HG03196 (cell line): Measurements from ENCODE around the gene PPIL6.
A peak's percentile ranks its signal among the peaks of the same experiment; 100 is the strongest.

ENCODE experiments used
- ATAC-seq: cut with Tn5 transposase; IDR thresholded peaks from one replicate; pipeline ENCODE4 v1.9.1; 2021; ENCODE audit not compliant: unreplicated experiment

PPIL6 gene

GRCh38 chr6:109449795-109450673 is 9.6 kb upstream of the PPIL6 start:
- no peak for ATAC-seq

GRCh38 chr6:109449064-109449794 is 8.8 kb upstream of the PPIL6 start:
- ATAC-seq, result no peak

- ATAC-seq, result no peak
Observed at GRCh38 chr6:109448615-109449014, 8.2 kb upstream of the PPIL6 start.

- ATAC-seq, result no peak
Observed at GRCh38 chr6:109447878-109448555, 7.6 kb upstream of the PPIL6 start.

GRCh38 chr6:109447087-109447486 is 6.7 kb upstream of the PPIL6 start:
- no peak for ATAC-seq

GRCh38 chr6:109446541-109446940 is 6.1 kb upstream of the PPIL6 start:
- no peak for ATAC-seq

- no peak for ATAC-seq
Observed at GRCh38 chr6:109446072-109446471, 5.6 kb upstream of the PPIL6 start.

- no peak for ATAC-seq
Observed at GRCh38 chr6:109445382-109445781, 5.0 kb upstream of the PPIL6 start.

GRCh38 chr6:109443425-109443950 is 3.1 kb upstream of the PPIL6 start:
- ATAC-seq, result no peak

GRCh38 chr6:109442393-109442924 is 2.0 kb upstream of the PPIL6 start:
- ATAC-seq, result no peak

GRCh38 chr6:109441069-109441816 is 815 bp upstream of the PPIL6 start:
- peak; percentile 12 for ATAC-seq

- no peak for ATAC-seq
Observed at GRCh38 chr6:109436041-109436440, 4.4 kb downstream of the PPIL6 start.

- ATAC-seq, result no peak
Observed at GRCh38 chr6:109434456-109434855, 6.0 kb downstream of the PPIL6 start.

- no peak for ATAC-seq
Observed at GRCh38 chr6:109429496-109429895, 10.9 kb downstream of the PPIL6 start.

GRCh38 chr6:109428889-109429477 is 11.4 kb downstream of the PPIL6 start:
- no peak for ATAC-seq

GRCh38 chr6:109424946-109425345 is 15.5 kb downstream of the PPIL6 start:
- no peak for ATAC-seq

GRCh38 chr6:109421184-109421583 is 19.2 kb downstream of the PPIL6 start:
- ATAC-seq, result no peak

GRCh38 chr6:109420751-109421150 is 19.7 kb downstream of the PPIL6 start:
- ATAC-seq, result no peak

- no peak for ATAC-seq
Observed at GRCh38 chr6:109417646-109418045, 22.8 kb downstream of the PPIL6 start.

GRCh38 chr6:109411034-109411433 is 29.4 kb downstream of the PPIL6 start:
- no peak for ATAC-seq
